ENCODE data around the gene CCDC9.

DNA sequence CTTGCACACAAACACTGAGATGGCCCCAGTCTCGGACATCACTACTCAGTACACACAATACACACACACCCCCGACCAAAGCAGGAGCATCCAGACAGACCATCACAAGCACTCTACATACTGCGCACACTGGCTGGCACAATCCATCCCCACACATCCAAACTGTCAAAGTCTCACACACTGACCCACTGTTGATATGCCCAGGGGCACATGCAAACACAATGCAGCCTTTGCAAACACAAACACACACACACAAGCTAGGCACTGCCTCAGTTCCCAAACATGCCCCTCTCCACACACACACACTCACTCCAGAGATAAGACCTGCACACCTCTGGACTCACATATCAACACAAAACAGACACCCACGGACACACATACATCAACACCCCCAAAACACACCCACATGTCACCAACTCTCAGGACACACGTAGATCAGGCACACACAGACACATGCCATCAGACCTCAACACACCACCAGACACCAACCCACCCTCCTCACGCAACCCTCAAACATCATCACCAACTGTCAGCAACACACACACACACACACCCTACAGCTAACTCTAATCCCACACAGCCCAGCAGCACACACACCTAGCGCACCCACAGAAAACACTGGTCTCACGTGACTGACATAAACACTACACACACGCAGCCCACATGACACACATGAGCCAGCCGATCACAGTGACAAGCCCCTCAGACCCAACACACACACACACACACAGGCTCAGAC is 27.2 kb upstream of the CCDC9 start:
- TF ChIP-seq, protein P1, sequence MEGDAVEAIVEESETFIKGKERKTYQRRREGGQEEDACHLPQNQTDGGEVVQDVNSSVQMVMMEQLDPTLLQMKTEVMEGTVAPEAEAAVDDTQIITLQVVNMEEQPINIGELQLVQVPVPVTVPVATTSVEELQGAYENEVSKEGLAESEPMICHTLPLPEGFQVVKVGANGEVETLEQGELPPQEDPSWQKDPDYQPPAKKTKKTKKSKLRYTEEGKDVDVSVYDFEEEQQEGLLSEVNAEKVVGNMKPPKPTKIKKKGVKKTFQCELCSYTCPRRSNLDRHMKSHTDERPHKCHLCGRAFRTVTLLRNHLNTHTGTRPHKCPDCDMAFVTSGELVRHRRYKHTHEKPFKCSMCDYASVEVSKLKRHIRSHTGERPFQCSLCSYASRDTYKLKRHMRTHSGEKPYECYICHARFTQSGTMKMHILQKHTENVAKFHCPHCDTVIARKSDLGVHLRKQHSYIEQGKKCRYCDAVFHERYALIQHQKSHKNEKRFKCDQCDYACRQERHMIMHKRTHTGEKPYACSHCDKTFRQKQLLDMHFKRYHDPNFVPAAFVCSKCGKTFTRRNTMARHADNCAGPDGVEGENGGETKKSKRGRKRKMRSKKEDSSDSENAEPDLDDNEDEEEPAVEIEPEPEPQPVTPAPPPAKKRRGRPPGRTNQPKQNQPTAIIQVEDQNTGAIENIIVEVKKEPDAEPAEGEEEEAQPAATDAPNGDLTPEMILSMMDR (IDR thresholded peaks at IDR 0.05; ENCODE audit: low read length), result no peak
- no peak for TF ChIP-seq EZH2 (IDR thresholded peaks at IDR 0.05; ENCODE audit: borderline replicate concordance, low read length)
